Measurements from ENCODE around the gene POLRMT.
A peak's percentile ranks its signal among the peaks of the same experiment; 100 is the strongest.

POLRMT gene

DNA sequence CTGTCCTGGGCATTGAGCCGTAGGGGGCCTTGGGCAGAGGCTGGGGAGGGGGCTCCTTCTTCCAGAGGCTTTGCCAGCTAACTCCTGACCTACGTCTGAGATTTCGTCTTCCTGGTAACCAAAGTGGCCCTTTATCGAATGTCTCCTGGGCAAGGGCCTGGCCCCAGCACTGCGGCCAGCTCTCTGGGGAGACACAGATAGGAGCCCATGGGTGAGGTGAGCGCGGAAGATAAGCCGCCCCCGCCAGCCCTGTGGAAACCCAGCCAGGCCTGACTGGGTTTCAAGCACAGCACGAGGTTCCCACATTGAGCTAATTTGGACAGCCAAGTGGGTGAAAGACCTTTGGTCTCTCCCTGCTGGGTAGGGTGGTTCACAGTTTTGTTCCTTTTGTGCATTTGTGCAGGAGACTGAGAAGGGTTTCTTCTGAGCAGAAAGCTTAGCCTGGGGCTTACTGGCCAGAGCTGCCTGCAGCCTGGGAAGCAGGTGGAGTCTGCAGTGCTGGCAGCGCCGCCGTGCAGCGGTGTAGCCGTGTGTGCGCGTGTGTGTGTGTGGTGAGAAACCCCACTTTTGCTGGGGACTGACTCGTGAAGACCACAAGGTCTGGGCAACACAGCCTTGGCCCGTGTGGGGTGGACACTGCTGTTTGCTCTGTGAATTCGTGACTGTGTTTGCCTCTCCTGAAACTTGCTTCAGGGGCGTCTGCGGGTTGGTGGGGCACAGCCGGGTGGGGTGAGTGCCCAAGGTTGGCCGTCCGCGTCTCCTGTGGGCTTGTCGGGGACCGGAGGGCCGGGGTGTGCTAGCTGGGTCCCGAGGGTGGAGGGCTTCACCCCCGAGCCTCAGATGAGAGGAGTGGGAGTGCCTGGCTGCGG lies 58.4 kb downstream of the POLRMT start:
- DNase-seq = peak; percentile 53

DNA sequence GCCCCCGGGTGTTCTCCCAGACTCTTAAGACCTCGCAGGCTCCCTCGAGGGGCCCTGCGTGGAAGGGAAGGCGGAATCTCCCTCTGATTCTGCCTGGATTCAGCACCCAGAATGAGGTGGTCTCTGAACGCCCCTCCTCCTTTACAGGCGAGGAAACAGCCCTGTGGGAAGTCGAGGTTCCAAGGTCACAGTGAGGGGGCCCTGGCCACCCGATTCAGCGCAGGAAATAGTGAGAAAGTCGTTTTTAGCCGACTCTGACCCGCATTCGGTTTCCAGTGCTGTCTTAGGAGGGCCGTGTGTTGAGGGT lies 59.9 kb downstream of the POLRMT start:
- no peak for DNase-seq

DNA sequence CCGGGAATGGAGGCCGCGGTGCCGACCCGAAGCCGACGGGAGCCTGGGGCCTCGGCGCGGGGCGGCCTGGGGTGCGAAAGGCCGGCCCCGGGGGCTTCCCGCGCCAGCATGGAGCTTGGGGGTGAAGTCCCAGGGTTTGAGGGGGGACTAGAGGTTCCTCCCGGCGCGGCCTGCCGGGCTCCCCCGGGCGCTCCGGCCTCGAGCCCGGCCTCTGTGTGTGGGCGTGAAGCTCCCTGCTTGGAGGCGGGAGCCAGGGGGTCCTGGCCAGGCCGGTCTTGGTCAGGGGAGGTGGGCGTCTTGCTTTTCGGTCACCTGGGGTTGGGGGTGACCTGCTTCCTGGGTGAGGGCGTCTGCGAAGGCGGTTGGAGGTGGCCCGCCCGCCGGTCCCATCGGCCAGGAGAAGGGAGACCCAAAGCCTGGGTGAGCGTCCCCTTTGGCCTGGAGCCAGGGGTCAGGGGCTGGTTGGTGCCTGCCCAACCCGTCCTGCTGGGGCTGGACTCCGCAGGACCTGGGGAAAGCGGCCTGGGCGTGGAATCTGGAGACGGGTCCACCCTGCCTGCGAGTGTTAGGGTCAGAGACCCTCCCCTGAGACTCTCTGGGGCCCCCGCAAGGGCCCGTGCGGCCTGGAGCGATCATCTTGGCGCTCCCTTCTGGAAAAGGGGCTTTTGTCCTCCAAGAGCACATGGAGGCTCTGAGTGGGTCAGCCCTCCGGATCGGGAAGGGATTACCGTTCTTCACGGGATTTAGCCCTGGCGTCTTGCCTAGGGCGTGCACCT lies 60.4 kb downstream of the POLRMT start:
- DNase-seq = no peak

DNA sequence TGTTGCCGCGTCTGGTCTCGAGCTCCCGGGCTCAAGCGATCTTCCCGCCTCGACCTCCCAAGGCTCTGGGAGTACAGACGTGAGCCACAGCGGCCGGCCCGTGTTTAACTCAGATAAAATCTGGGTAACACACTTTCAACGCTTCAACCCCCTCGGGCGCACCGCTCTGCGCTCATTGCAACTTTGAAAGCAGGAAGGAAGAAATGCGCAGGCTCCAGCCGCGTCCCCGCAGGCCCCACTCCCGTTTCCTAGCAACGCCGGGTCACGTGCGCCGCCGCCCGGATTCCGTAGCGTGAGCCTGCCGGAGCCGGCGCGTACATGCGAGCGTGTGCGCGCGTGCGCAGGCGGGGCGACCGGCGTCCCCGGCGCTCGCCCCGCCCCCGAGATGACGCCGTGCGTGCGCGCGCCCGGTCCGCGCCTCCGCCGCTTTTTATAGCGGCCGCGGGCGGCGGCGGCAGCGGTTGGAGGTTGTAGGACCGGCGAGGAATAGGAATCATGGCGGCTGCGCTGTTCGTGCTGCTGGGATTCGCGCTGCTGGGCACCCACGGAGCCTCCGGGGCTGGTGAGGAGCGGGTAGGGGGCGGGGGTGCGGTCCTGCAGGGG lies 61.1 kb downstream of the POLRMT start, which contains the start of gene BSG:
Gene BSG, plus strand, starts transcription at position 457 of the 603 bp plus-strand sequence. Its CDS starts 39 bp downstream, at position 496.
- DNase-seq = peak; percentile 98

DNA sequence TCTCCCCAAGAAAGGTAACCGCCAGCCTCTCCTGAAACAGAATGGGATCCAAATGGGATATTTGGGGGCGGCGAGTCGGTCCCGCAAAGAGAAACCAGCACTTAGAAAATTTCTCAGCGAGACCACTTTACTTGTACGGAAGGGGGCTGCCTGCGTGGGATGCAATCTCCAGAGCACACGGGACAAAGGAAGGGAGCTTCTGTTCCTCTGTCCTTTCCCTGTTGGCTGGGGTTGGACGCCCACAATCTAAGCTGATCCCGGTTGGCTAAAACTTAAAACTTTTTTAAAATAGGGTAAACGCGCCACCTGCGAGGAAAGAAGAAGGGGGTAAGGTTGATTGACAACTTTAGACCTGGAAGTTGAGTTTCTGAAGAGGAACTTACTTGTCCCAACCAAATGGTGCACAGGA lies 61.8 kb downstream of the POLRMT start:
- DNase-seq = no peak

DNA sequence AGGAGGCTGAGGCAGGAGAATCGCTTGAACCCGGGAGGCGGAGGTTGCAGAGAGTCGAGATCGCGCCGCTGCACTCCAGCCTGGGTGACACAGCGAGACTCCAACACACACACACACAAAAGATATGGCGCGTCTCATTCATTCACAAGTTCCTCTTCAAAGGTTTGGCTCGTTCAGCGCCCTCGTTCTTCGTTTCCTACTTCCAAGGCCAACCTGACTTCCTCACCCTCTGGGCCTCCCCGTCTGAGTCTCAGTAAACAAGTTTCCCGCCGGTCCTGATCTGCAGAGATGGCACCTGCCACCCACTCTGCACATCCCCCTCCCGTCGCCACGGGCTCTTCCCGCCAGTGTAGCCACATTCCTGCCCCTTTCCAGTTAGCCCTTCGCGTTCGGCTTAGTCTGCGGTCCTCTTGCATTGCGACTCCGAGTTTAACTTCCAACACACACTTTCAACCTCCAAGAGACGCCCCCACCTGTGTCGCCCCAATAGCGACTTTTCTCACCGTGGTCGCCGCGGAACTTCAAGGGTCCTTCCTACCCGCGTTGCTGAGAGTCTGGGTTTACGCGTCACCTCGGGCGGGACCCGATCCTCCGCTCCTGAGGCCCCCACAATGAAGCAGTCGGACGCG lies 62.3 kb downstream of the POLRMT start:
- DNase-seq = no peak

DNA sequence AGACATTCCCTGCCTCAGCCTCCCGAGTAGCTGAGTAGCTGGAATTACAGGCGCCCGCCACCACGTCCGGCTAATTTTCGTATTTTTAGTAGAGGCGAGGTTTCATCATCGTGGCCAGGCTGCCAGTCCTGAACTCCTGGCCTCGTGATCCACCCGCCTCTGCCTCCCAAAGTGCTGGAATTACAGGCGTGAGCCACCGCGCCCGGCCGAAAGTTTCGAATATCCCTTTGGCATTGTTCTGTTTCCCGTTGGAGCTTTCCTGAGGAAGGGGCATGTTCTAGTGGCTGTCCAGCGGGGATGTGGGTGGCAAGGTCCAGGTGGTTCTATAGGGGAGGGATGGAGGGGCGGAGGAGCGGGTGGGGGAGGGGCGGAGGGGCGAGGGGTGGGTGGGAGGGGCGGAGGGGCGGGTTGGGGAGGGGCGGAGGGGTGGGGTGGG lies 63.1 kb downstream of the POLRMT start:
- no peak for DNase-seq

DNA sequence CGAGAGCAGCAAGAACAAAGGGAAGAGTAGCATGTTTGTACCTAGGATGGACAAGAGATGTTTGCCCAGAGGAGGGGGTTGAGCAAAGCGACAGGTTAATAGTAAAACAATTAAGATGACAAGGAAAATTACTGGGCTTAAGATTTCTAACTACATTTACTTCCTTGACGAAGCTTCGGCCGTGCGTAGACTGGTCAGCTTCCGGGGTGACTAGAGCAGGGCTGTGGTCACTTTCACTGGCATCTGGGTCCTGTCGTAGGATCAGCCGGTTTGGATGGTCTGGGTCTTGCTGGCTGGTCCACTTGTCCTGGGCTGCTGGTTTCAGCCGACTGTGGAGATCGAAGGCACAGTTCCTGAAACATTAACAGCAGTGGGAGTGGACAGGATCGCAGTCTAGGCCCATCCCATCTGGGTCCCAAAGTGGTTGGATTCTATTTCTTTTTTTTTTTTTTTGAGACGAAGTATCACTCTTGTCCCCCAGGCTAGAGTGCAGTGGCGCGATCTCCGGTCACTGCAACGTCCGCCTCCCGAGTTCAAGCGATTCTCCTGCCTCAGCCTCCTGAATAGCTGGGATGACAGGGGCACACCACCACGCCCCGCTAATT lies 65.9 kb downstream of the POLRMT start:
- no peak for DNase-seq
